GM19239 (cell line): ENCODE measurements around the gene F5.

Source experiments
- DNase-seq: peaks from one replicate; pipeline ENCODE4 v3.0.0; 2011; ENCODE audit warnings: low spot score; ENCODE audit not compliant: insufficient read length
- FAIRE-seq: peaks from 2 replicates; lab custom pipeline; 2011; peaks lifted over from hg19 to GRCh38; lab: Jason Lieb, UNC

The F5 gene

DNA sequence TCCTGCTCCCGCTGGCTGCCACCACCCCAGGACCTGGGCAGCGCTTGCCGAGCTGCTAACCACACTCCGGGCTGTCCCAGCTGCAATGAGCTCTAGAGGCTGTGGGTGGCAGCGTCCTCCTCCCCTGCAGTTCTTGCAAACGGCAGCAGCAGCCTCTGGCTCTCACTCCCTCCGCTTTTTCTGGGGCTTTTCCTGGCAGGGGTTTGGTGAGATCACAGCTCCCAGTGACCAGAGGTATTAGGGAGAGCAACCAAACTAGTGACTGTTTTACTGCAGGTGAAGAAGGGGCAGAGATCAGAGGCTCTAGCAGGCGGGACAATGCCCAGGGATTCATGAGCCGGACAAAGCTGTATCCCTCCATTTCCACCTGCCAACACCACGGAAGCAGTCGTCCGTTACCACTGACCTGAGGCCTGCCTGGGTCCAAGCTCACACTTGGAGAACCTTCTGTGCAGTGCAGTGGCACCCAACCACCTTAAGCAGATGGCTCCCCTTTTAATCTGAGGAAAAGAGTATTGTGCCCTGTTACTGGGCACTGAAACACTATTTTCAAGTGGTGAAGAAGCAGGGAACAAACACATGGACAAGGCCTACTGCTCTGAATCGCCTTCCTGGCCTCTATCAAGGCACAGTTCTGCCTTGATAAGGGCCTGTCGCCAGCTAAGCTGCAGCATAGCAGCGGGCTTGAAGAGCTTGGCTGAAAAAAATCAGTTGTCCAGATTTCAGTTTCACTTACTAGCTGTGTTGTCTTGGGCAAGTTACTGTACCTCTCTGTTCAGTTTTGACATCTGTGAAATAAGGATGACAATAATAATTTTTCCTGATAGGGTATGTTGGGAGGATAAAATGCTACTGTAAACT lies at the start of gene F5:
F5 (minus strand) TSS at position 87 of the 861 bp plus-strand sequence. CDS start 95 bp downstream, outside the sequence.
- peak; percentile 62 for FAIRE-seq
- DNase-seq: peak; percentile 27

DNA sequence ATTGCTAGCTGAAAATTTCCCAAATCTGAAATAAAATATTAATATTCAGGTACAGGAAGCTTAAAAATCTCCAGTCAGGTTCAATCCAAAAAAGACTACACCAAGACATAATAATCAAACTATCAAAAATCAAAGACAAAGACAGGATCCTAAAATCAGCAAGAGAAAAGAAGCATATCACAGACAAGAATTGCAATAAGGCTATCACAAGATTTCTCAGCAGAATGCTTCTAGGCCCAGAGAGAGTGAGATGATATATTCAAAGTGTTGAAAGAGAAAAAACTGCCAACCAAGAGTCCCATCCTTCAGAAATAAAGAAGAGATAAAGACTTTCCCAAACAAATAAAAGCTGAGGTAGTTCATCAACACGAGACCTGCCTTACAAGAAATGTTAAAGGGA lies 48.6 kb upstream of the F5 start:
- FAIRE-seq (no peak), DNase-seq (no peak)

DNA sequence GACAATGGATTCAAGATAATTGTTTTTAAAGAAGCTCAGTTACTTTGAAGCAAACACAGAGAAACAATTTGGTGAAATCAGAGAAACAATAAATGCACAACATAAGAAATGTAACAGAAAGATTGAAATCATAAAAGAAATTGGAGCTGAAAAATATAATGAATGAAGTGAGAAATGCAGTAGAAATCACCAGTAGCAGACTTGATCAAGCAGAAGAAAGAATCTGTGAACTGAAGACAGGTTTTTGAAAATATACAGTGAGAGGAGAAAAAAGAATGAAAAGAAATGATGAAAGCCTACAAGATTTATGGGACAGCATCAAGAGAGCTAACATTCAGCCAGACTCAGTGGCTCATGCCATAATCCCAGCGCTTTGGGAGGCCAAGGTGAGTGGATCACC lies 47.9 kb upstream of the F5 start:
- DNase-seq: no peak
- no peak for FAIRE-seq

DNA sequence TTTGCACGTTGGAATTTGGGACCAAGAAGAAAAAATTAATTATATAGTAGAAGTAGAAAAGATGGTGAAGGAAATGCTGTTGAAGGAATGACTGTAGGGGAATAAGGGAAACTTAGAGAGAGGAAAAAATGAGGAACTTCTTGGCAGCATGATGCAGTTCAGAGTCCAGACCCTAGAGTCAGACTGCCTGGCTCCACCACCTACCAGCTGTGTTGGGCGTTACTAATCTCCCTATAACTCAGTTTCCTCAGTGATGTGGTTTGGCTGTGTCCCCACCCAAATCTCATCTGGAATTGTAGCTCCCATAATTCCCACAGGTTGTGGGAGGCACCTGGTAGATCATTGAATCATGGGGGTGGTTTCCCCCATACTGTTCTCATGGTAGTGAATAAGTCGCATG lies 45.0 kb upstream of the F5 start:
- FAIRE-seq: no peak
- DNase-seq: no peak

DNA sequence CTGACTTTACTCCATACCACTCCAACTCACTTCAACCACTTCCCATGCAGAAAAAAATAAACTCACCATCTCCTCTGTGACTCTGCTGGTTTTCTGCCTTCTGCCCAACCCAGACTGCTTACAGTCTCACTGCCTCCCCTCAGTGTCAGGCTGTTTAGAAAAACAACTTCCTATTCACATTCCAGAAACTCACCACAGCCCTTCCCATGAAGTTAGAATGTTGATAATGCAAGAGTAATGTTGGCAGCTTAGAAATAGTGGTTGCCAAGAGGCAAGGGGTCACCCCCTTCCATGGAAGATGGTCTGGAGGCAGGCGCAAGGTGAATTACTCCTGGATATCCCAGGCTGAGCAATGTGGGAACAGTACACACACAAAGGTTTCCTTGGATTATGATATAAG lies 43.7 kb upstream of the F5 start, which contains the start of gene SELP:
SELP (minus strand) TSS at position 119 of the 400 bp plus-strand sequence; CDS start at position 69, 50 bp downstream.
- FAIRE-seq (no peak), DNase-seq (no peak)

DNA sequence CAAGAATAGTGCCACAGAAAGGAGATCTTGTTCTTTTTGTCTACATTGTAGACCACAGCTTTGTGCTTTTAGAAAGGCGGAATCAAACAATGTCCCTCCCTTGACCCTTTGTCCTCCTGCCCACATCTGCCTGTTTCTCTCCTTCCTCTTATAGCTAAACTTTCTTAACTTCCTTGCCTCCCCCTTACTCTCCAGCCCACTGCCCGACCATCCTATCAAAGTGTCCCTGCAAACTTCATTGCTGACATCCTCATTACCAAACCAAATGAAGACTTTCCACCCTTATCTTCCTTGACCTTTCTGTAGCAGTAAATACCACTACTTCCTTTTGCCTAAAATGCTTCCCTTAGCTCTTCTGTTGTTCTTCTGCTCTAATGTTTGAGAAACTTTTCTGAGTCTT lies 38.6 kb upstream of the F5 start:
- no peak for FAIRE-seq
- no peak for DNase-seq

DNA sequence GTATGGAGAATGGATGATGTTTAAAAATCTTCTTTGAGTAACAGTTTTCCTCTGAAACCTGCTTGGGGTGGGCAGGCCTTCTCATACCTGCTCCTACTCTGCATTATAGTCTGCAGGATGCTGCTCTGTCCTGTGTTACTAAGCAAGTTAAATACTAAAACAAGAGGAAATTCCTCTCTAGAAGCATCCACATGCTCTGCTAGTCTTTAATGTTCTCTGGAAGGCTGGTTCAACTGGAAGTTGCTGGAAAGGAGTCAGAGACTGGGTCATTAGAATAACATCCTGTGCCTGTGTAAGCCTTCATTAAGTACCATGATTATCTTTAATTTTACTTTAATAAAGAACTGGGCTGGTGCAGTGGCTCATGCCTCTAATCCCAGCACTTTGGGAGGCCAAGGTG lies 37.8 kb upstream of the F5 start:
- no peak for FAIRE-seq
- no peak for DNase-seq

DNA sequence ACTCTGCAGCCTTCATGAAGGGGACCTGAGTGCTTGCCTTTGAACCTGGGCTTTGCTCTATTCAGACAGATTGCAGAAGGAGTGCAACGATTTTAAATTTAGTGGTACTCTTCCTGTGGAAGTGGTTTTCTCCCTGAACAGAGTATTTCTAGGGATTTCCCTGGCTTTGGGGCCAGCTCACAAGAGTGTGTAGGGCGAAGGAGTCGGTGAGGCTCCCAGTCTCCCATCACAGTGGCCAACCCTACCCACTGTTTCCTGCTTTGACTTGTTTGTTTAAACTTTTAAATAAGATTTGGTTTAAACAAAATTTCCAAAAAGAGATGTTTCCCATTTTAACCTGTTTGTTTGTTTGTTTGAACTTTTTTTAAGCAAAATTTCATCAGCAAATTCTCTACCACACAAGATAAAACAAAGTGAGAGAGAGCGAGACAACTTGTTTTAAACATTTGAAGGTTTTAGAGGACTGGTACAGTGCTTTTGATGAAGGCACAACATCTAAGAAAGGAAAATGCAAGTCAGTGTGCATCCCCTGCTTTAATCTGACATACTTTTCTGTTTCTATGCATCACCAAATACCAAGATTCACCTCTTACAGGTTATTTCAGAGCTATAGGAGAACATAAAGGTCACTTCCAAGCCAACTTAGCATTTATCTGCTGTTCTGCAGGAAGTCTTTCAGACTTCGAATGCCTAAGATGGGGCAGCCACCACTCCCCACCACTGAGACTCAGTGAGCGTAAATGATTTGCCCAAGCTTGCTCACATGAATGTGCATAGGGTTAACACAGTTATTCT lies 37.0 kb upstream of the F5 start:
- no peak for DNase-seq
- no peak for FAIRE-seq

DNA sequence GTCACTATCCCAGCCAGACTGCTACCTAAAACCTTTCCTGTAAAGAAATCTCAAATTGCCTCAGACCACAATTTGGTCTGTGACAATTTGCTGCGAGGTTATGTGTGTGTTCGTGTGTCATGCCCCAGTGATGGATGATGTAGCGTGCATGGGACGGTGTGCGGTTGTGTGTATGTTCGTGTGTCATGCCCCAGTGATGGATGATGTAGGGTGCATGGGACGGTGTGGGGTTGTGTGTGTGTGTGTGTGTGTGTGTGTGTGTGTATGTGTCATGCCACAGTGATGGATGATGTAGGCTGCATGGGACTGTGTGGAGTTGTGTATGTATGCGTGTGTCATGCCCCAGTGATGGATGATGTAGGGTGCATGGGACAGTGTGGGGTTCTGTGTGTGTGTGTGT lies 34.3 kb upstream of the F5 start:
- no peak for DNase-seq
- no peak for FAIRE-seq

DNA sequence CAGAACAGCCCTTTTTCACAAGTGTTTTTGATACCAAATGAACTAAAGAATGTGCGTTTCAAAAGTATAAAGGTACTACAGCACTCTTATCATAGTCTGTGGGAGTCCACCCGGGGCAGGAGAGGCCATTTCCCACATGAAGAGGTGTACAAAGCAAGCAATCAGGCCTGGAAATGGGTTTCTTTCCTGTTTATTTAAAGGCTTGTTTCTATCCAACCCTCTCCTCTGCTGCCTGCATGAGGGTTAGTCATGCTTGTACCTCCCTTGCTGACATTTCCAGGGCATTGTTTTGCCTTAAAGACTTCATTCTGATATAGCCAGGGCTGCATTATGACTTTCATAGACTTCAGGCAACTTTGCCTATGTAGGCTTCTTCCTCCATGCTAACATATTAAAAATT lies 32.1 kb upstream of the F5 start:
- DNase-seq (no peak), FAIRE-seq (no peak)

DNA sequence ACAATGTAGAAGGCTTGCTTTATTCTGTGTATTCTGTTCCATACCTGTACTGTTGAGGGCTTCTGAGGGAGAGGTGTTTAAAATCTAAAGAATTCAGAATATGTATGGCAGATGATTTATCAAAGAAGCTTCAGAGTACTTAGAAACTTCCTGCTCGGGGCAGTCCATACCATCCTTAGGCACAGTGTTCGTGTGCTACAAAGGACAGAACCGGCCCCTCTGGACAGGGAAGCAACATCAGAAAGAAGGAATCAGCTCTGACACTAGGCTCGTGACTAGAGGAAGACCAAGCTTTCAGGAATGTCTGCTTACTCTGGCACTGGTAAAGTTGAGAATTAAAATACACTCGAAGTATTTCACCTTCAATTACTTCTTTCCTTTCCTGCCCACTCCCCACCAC lies 29.5 kb upstream of the F5 start:
- FAIRE-seq (no peak), DNase-seq (no peak)

DNA sequence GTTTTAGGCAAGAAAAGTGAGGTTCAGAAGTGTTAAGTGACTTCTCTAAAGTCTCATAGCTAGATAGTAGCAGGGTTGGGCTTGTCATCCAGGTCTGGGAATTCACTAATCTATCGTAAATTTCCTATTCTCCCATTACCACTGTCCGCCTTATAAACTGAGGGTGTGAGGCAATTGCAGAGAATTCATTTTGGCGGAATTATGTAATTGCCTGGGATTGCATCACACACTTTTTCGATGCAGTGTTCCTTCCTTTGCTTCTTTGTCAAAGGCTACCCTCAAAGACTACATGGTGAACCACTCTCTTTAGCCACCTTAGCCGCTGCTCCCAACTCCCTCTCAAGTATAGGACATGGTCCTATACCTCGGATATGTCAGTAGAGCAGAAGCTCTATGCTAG lies 24.6 kb upstream of the F5 start:
- FAIRE-seq (no peak), DNase-seq (no peak)

DNA sequence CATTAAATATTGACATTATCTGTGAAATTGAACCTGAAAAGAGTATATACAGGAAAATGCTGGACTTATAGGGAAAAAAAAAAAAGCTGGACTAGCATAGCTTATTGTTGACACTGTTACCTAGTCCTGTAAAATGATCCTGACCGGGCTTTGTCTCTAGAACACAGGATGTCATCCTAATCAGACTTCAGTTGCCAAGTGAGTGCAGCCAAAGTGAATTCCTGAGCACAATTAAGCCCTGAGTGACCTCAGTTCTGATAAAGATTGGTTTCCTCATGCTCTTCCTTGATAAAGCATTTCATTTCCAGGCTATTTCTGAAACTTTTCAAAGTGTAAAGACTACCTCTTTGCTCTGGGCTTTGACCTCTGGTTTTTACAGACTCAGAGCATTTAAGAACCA lies 23.8 kb upstream of the F5 start:
- FAIRE-seq (no peak), DNase-seq (no peak)

DNA sequence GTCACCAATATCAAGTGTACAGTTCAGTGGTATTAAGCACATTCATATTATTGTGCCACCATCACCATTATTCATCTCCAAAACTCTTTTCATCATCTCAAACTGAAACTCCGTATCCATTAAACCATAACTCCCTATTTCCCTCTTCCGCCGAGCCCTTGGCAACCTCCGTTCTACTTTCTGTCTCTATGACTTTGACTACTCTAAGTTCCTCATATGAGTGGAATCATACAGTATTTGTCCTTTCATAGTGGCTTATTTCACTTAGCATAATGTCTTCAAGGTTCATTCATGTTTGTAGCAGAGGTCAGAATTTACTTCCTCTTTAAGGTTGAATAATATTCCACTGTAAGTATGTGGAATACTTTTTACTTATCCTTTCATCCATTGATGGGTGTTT lies 21.9 kb upstream of the F5 start:
- no peak for DNase-seq
- no peak for FAIRE-seq

DNA sequence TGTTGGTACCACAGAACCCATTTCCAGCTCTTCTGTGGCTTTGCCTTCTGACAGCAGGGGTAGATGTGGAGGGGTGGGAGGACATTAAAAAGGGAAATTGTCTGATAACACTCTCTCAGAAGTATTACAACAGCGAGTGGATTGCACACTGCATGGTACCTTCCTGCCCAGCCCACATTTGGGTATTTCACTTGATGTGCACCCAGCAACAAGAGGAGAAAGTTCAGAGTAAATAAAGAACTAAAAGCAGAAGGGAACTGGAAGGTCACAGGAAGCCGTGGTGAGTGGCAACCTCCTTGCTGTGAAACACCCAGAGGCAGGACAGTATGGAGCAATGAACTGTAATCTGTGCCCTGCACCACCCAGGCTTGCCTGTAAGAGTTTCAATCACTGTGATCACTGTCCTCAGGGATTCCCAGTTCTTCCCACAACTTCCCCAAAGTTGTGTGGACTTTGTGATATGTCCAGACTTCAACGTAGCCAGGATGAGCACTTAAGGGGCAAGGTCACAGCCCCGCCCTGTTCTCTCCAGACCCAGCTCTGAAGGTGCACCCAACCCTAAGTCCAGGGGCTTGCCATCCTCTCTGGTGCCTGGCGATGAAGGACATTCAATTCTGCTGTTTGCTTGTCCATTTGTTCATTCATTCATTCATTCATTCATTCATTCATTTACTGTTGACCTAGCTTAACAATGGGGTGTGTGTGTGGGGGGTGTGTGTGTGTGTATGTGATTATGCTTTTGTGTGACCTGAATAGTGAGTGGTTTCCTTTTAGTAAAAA lies 18.7 kb upstream of the F5 start:
- DNase-seq: no peak

DNA sequence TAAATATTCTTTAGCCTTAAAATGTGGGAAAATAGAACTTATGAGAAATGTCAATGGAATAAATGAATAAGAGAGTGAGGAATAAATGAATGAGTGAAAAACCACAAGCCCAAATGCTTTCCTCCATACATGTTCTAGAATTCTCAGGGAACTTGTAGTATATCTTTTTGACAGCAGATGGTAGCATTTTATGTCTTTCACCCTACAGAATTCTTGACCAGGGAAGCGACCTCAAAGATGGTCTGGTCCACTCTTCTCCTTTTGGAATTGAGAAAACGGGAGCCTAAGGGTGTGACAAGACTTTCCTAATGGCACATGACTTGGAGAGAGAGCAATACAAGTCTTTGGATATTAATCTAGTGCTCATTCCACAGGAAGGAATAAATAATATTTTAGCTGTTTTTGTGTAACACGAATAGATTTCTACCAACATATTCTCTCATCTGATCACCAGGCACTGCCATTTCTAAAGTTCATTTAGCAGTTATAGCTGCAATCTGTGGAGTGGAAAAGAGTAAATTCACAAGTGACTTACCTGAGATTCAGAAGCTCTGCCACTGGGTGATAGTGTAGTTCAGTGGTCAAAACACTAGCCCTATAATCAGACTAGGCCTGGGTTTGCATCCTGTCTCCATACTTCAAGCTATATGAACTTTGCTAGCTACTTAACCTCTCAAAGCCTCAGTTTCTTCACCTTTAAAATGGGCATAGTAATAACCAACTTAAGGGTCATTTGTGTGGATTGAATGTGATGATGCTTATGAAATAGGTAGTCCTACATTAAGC lies 15.0 kb upstream of the F5 start:
- FAIRE-seq: peak; percentile 94

More for the DNA sequence above, 18.7 kb upstream of the F5 start:
- FAIRE-seq: peak; percentile 45

DNA sequence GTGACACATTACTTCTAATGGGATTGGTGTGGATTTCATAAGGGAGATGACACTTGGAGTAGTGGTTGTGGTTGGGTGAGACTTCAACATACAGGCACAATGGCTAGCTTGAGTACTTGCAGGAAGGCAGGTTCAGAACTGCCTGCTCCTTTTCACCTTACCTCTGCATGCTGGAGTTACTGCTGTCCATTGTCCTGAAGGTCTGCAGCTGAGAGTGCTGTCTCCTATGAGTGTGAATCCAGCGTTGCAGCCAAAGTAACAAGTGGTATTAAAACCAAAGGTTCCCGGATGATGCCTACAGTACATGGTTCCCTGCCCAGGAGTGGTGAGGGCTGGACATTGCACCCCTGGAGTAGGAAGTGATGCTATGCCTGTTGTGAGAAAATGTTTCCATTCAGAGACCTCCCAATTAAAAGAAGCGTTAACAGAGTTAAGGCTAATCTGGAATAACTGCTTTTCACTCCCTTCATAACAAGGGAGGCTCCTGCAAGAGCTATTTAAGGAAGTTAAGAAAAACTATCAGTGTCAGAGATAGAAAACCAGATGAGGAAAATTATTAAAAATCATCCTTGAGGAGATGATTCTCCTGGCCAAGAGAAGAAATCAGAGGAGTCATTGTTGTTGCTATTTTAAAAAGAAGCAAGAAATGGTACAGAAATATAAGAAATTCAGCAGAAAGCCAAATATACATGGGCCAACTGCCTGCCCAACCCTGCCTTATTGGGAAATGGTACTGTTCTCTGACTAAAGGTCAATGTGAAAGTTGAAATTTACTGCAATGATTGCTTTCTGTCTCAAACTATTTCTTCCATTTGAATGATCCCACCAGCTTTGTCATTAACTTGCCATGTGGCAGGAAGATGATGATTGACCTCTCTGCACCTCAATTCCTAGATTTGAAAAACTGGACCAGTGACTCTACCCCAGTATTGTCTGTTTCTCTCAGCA lies 9.8 kb upstream of the F5 start:
- peak; percentile 44 for FAIRE-seq
- DNase-seq: no peak

More for the DNA sequence above, 15.0 kb upstream of the F5 start:
- peak; percentile 9 for DNase-seq

DNA sequence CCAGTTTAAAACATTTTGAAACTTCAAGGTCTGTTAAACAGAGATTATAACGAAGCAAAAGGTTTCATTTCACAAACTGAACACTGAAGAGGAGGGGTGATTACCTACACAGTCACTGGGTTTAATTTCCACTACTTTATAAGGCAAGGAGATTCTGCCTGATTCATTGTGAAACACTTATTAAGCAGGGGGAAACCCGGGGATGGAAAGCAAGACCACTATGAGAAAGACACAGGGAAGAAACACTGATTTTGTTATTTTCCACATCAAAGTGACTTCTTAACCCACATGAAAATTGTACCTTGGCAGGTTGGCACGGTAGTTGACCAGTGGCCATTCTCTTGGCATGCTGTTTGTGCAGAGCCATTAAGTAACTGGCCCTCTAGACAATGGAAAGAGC lies 8.1 kb upstream of the F5 start:
- DNase-seq: no peak
- FAIRE-seq: peak; percentile 74

DNA sequence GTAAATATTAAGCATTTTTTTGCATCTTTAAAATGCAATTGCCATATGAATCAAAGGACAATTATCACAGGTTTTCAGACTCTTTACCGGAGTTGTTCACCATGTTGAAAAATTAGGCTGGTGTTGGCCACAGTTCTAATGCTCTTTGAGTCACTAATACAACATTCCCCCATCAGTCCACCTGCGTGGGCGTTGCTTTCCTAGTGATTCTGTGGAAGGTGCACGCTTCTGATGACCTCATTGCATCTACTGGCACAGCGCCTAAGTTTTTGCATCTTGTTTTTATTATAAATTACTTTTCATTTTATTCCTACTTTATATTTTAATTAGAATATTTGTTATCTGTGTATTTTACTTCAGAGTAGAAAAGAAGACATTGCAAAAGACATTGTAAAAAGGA lies 4.7 kb upstream of the F5 start:
- no peak for FAIRE-seq
- no peak for DNase-seq
